Stimulated activated CD8-positive, alpha-beta memory T cell treated with anti-CD3 and anti-CD28 coated beads, Interleukin-15, amount 100 ng/mL, for 4 hours (primary cell): Measurements from ENCODE around the gene KAT2A.

Source experiments
- DNase-seq, 2 donors: peaks; one replicate each; pipeline ENCODE4 v3.0.0-alpha.2; 2020; ENCODE audit warnings: low read depth in 2 of 2

Gene KAT2A

GRCh38 chr17:42094375-42095069, 26.6 kb downstream of the KAT2A start:
- no peak for DNase-seq

DNA sequence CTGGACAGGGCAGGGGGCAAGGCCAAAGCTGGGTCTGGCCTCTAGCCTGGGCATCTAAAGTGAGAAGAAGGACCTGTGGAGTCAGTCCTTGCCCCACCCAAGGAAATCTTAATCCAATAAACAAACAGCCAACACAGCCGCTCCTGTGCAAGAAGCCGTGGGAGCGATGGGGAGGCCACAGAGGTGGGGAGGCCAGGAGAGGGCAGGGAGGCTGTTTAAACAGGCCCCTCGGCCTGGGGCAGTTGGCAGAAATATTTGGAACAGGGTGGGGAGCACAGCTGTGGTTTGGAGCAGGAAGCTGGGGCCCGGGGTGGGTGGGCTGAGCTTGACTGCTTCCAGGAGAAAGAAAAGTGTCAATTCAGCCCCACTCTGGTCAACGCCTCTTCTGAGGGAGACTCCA, 28.2 kb downstream of the KAT2A start:
- no peak for DNase-seq

DNA sequence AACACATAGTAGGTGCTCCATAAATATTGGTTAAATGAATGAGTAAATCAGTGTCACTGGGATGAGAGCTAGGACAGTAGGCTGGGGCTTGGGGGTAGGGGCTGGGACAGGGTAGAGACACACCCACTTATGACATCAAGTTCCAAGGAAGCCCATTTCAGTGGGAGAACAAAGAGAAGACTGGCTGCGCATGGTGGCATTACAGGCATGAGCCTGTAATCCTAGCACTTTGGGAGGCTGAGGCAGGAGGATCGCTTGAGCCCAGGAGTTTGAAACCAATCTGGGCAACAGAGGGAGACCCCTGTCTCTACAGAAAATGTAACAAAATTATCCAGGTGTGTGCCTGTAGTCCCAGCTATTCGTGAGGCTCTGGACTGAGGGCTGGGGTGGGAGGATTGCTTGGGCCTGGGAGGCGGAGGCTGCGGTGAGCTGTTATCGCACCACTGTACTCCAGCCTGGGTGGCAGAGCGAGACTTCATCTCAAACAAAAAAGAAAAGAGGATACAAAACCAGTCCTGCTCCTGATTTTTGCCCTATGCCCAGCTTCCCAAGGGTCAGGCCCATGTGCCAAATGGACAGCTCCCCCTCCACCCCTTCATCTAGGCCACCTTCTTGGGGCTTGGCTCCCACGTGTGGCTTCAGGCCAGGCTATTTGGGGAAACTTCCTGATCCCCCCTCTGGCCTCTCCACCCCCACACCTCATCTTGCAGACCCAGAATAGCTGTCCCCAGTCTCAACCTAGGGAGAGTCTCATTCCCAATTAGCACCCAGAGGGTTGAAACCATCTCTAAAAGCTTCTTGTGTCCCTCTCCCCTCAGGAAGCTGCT, 30.0 kb downstream of the KAT2A start:
- no peak for DNase-seq

- DNase-seq: no peak
Measured at GRCh38 chr17:42088736-42089135, 32.4 kb downstream of the KAT2A start.

GRCh38 chr17:42087736-42088705, 33.1 kb downstream of the KAT2A start:
- no peak for DNase-seq

- DNase-seq: no peak
Measured at GRCh38 chr17:42087042-42087701, 34.0 kb downstream of the KAT2A start.

GRCh38 chr17:42081516-42082129, 39.5 kb downstream of the KAT2A start:
- DNase-seq: no peak

DNA sequence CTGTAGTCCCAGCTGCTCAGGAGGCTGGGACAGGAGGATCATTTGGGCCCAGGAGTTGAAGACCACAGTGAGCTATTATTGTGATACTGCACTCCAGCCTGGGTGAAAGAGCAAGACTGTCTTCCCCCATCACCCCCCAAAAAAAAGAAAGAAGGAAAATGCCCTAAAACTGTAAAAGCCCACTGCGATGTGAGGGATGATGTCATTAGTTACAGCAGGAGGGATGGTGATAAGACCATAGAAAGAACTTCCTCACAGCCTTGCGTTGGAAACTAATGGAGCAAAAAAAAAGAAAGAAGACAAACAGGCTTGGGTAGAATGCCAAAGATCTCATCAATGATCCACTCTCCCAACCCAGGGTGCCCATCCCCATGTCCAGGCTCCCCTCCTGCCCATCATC, 41.6 kb downstream of the KAT2A start:
- no peak for DNase-seq

GRCh38 chr17:42078396-42079043, 42.6 kb downstream of the KAT2A start:
- no peak for DNase-seq

DNA sequence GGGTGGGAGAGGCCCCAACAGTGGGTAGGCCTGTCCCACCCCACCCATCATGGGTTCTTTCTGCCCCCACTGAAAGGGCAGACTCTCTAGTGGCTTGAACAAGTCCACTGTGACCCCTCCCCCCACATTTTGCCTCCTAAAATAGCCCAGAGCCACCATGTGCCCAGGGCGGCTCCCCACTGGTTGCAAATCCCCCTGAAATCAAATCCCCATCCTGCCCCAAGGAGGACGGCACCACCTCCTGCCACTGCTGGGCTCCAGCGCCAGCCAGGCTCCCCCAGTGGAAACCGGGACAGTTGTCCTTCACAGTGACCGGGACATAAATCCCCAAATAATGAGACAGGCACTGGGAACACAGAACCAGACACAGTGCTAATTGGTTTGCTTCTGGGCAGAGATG, 43.4 kb downstream of the KAT2A start:
- DNase-seq: no peak

DNA sequence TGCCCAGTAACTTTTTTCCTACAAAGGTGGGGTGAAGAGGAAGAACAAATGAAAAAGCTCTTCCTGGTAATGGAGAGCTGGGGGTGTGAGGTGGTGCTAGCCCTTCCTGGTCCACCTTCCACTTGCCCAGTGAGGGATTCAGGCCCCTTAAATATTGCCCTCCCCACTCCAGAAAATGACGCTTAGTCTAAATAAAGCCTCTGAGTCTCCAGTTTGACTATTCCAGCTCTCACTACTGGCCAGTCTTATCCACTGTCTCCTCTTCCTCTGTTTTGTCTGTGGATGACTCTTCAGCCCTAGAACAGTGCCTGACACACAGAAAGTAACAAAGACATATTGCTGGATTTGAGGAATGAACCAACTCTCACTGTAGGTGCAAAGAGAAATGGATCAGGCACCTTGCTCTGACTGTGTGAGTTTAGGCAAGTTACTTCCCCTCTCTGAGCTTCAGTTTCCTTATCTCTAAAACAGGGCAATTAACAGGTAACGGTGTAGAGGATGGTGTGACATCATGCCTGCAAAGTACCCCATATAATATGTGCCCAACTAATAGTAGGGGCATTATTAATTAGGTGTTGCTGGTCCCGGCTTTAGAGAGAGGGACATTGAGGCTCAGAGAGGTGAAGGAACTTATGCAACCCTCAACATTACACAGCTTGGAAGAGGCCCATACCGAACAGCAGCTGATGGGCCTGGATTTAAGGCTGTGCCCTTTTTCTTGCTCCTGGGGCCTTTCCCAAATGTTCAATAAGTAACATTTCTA, 44.2 kb downstream of the KAT2A start:
- DNase-seq: no peak

- no peak for DNase-seq
Measured at GRCh38 chr17:42075789-42076188, 45.4 kb downstream of the KAT2A start.

GRCh38 chr17:42072323-42073187, 48.6 kb downstream of the KAT2A start:
- no peak for DNase-seq

- DNase-seq: no peak
Measured at GRCh38 chr17:42071810-42072209, 49.4 kb downstream of the KAT2A start.

DNA sequence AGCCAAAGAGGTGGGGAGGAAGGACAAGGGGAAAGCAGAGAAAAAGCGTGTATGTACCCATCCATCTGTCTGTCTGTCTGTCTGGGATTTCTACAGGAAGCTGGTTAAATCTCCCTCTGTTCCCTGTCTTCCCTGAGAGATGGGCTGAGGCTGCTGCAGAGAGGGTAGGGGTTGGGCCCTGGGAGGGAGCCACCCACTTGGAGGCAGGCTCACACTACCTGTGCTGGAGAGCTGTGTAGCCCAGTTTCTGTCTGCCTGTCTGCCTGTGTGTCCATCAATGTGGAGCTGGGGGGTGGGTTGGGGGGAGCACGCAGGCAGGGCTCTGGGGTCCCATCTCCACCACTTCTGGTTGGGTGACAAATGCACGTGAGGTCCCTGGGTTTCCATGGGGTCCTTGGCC, 52.2 kb downstream of the KAT2A start:
- DNase-seq: no peak

- peak in 1 of 2 donors; percentile 38 for DNase-seq
Measured at GRCh38 chr17:42067371-42068091, 53.6 kb downstream of the KAT2A start.

GRCh38 chr17:42065201-42065600, 56.0 kb downstream of the KAT2A start:
- DNase-seq: no peak
